WTC11 (cell line): ENCODE data around the gene CCDC28B. TPM values are rescaled to one million over a fixed set of nuclear protein-coding genes. Genes with fewer than 3 reads are reported as not detected.

Source experiments
- CREB1 ChIP-seq: sonication (generic); formaldehyde crosslinking; IDR thresholded peaks from 2 replicates; pipeline ENCODE4 v1.8.0; 2023; ENCODE audit warnings: mild to moderate bottlenecking, missing genetic modification reagents
- FOXJ3 ChIP-seq: sonication (generic); formaldehyde crosslinking; IDR thresholded peaks from 2 replicates; pipeline ENCODE4 v1.9.0; 2021; ENCODE audit warnings: missing genetic modification reagents, mild to moderate bottlenecking, borderline replicate concordance
- FOXK1 ChIP-seq: sonication (generic); formaldehyde crosslinking; IDR thresholded peaks from 2 replicates; pipeline ENCODE4 v1.8.0; 2022; ENCODE audit warnings: mild to moderate bottlenecking, moderate library complexity, missing genetic modification reagents
- GRHL2 ChIP-seq: fragments of 250-450 bp; sonication (Bioruptor Pico); IDR thresholded peaks from 2 replicates; pipeline ENCODE4 v1.8.0; 2022; ENCODE audit warnings: mild to moderate bottlenecking, moderate library complexity; ENCODE audit not compliant: insufficient replicate concordance, severe bottlenecking
- GTF2I ChIP-seq: fragments of 250-450 bp; sonication (Bioruptor Pico); conservative IDR thresholded peaks from 2 replicates; pipeline ENCODE4 v1.4.0; 2021; ENCODE audit warnings: mild to moderate bottlenecking
- JAZF1 ChIP-seq: fragments of 250-450 bp; sonication (Bioruptor Pico); IDR thresholded peaks from 2 replicates; pipeline ENCODE4 v1.9.0; 2021; ENCODE audit warnings: moderate library complexity, mild to moderate bottlenecking, inconsistent platforms
- JUN ChIP-seq: sonication (generic); formaldehyde crosslinking; IDR thresholded peaks from 2 replicates; pipeline ENCODE4 v1.8.0; 2023; ENCODE audit warnings: mild to moderate bottlenecking, missing genetic modification reagents
- NFATC4 ChIP-seq: fragments of 250-450 bp; sonication (Bioruptor Pico); IDR thresholded peaks from 2 replicates; pipeline ENCODE4 v1.9.0; 2021; ENCODE audit warnings: mild to moderate bottlenecking
- NR3C1 ChIP-seq: sonication (generic); formaldehyde crosslinking; conservative IDR thresholded peaks from 2 replicates; pipeline ENCODE4 v1.8.1; 2023; ENCODE audit warnings: low read depth, mild to moderate bottlenecking, missing genetic modification reagents
- OVOL2 ChIP-seq: fragments of 250-450 bp; sonication (Bioruptor Pico); IDR thresholded peaks from 2 replicates; pipeline ENCODE4 v1.9.0; 2021; ENCODE audit warnings: mild to moderate bottlenecking, borderline replicate concordance
- SMAD3 ChIP-seq: sonication (generic); formaldehyde crosslinking; IDR thresholded peaks from 2 replicates; pipeline ENCODE4 v1.8.0; 2022; ENCODE audit warnings: missing genetic modification reagents, mild to moderate bottlenecking, borderline replicate concordance
- TEAD1 ChIP-seq: sonication (generic); formaldehyde crosslinking; IDR thresholded peaks from 2 replicates; pipeline ENCODE4 v1.8.0; 2022; ENCODE audit warnings: mild to moderate bottlenecking, missing genetic modification reagents
- TEAD4 ChIP-seq: sonication (generic); formaldehyde crosslinking; IDR thresholded peaks from 2 replicates; pipeline ENCODE4 v1.8.0; 2022; ENCODE audit warnings: mild to moderate bottlenecking, missing genetic modification reagents
- ZNF219 ChIP-seq: sonication (generic); formaldehyde crosslinking; IDR thresholded peaks from 2 replicates; pipeline ENCODE4 v1.8.0; 2023; ENCODE audit warnings: missing genetic modification reagents, mild to moderate bottlenecking, borderline replicate concordance
- ZNF317 ChIP-seq: sonication (generic); formaldehyde crosslinking; IDR thresholded peaks from 2 replicates; pipeline ENCODE4 v1.8.1; 2023; ENCODE audit warnings: low read depth, mild to moderate bottlenecking, moderate library complexity, missing genetic modification reagents, borderline replicate concordance
- total RNA-seq: library from RNA; stranded (reverse); gene quantifications from 3 replicates; pipeline ENCODE4 v1.2.3, GENCODE V29; 2021
- TF ChIP-seq, protein P1 (sequence below): sonication (generic); formaldehyde crosslinking; IDR thresholded peaks from 2 replicates; pipeline ENCODE4 v1.8.0; 2023; ENCODE audit warnings: missing genetic modification reagents, mild to moderate bottlenecking, borderline replicate concordance
- TF ChIP-seq, protein P2 (sequence below): sonication (generic); formaldehyde crosslinking; IDR thresholded peaks from 2 replicates; pipeline ENCODE4 v1.8.1; 2023; ENCODE audit warnings: mild to moderate bottlenecking, missing genetic modification reagents
- TF ChIP-seq, protein P3 (sequence below): sonication (generic); formaldehyde crosslinking; IDR thresholded peaks from 2 replicates; pipeline ENCODE4 v1.8.1; 2022; ENCODE audit warnings: missing genetic modification reagents, borderline replicate concordance
- TF ChIP-seq, protein P4 (sequence below): sonication (generic); formaldehyde crosslinking; IDR thresholded peaks from 2 replicates; pipeline ENCODE4 v1.8.1; 2023; ENCODE audit warnings: mild to moderate bottlenecking, missing genetic modification reagents, moderate library complexity
- TF ChIP-seq, protein P5 (sequence below): sonication (generic); formaldehyde crosslinking; IDR thresholded peaks from 2 replicates; pipeline ENCODE4 v1.8.0; 2022; ENCODE audit warnings: mild to moderate bottlenecking, missing genetic modification reagents
- TF ChIP-seq, protein P6 (sequence below): fragments of 250-450 bp; sonication (Bioruptor Pico); IDR thresholded peaks from 2 replicates; pipeline ENCODE4 v1.9.0; 2021; ENCODE audit warnings: moderate library complexity, mild to moderate bottlenecking, inconsistent platforms, borderline replicate concordance
- TF ChIP-seq, protein P7 (sequence below): sonication (generic); formaldehyde crosslinking; IDR thresholded peaks from 2 replicates; pipeline ENCODE4 v1.8.1; 2023; ENCODE audit warnings: mild to moderate bottlenecking, missing genetic modification reagents, moderate library complexity
- TF ChIP-seq, protein P8 (sequence below): sonication (generic); formaldehyde crosslinking; IDR thresholded peaks from 2 replicates; pipeline ENCODE4 v1.8.1; 2023; ENCODE audit warnings: mild to moderate bottlenecking, missing genetic modification reagents, borderline replicate concordance

Gene CCDC28B
- total RNA-seq, 1 experiment from 2014 or later: 34.4 TPM

DNA sequence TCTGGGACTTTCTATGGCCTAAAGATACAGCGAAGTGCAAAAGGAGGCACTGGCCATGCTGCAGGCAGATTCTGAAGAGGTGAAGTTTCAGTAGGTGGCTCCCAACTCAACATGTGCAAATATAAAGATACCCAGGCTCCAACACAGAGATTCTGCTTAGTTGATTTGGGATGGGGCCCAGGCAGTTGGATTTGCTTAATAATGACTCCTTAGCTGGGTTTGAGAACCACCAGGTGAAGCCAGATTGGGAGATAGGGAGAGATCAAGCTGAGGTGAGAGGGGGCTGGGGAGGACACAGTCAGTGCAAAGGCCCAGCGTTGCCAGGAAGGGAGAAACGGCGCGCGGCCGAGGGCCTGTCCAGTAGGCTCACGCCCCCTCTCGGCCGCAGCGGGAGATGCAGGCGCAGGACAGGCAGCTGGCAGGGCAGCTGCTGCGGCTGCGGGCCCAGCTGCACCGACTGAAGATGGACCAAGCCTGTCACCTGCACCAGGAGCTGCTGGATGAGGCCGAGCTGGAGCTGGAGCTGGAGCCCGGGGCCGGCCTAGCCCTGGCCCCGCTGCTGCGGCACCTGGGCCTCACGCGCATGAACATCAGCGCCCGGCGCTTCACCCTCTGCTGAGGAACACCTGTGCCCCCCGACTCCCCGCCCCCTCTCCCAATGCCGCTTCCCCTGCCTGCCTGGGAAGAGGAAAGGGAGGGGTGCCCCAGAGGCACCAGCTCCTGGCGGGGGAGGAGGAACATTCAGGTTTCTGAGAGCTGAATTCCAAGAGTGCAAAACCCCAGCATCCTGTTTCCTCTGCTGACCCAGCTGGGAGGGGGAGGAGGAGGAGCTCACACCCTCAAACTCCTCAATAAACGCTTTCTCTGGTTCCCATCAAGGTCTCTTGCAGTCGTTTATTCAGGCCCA lies 47.8 kb downstream of the CCDC28B start (continued):
- TF ChIP-seq SMAD3 (CRISPR knock-in tag): peak; percentile 60; the same call in 1 of the 2 replicates
- TF ChIP-seq, protein P1, sequence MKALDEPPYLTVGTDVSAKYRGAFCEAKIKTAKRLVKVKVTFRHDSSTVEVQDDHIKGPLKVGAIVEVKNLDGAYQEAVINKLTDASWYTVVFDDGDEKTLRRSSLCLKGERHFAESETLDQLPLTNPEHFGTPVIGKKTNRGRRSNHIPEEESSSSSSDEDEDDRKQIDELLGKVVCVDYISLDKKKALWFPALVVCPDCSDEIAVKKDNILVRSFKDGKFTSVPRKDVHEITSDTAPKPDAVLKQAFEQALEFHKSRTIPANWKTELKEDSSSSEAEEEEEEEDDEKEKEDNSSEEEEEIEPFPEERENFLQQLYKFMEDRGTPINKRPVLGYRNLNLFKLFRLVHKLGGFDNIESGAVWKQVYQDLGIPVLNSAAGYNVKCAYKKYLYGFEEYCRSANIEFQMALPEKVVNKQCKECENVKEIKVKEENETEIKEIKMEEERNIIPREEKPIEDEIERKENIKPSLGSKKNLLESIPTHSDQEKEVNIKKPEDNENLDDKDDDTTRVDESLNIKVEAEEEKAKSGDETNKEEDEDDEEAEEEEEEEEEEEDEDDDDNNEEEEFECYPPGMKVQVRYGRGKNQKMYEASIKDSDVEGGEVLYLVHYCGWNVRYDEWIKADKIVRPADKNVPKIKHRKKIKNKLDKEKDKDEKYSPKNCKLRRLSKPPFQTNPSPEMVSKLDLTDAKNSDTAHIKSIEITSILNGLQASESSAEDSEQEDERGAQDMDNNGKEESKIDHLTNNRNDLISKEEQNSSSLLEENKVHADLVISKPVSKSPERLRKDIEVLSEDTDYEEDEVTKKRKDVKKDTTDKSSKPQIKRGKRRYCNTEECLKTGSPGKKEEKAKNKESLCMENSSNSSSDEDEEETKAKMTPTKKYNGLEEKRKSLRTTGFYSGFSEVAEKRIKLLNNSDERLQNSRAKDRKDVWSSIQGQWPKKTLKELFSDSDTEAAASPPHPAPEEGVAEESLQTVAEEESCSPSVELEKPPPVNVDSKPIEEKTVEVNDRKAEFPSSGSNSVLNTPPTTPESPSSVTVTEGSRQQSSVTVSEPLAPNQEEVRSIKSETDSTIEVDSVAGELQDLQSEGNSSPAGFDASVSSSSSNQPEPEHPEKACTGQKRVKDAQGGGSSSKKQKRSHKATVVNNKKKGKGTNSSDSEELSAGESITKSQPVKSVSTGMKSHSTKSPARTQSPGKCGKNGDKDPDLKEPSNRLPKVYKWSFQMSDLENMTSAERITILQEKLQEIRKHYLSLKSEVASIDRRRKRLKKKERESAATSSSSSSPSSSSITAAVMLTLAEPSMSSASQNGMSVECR (CRISPR knock-in tag): 0 out of 2 replicates have a peak, but pooled peaks have one; percentile 50
- TF ChIP-seq GRHL2: no peak
- no peak for TF ChIP-seq OVOL2 (CRISPR knock-in tag)
- TF ChIP-seq TEAD1 (CRISPR knock-in tag): no peak; the same call in 1 of the 2 replicates
- TF ChIP-seq JUN (CRISPR knock-in tag): no peak
- TF ChIP-seq, protein P2, sequence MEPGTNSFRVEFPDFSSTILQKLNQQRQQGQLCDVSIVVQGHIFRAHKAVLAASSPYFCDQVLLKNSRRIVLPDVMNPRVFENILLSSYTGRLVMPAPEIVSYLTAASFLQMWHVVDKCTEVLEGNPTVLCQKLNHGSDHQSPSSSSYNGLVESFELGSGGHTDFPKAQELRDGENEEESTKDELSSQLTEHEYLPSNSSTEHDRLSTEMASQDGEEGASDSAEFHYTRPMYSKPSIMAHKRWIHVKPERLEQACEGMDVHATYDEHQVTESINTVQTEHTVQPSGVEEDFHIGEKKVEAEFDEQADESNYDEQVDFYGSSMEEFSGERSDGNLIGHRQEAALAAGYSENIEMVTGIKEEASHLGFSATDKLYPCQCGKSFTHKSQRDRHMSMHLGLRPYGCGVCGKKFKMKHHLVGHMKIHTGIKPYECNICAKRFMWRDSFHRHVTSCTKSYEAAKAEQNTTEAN: no peak
- TF ChIP-seq JAZF1 (CRISPR knock-in tag): no peak
- no peak for TF ChIP-seq FOXJ3 (CRISPR knock-in tag)
- no peak for TF ChIP-seq CREB1 (CRISPR knock-in tag)
- TF ChIP-seq FOXK1 (CRISPR knock-in tag): no peak
- no peak for TF ChIP-seq ZNF317 (CRISPR knock-in tag)
- TF ChIP-seq ZNF219 (CRISPR knock-in tag): no peak
- TF ChIP-seq GTF2I (CRISPR knock-in tag): peak; percentile 96
- TF ChIP-seq, protein P3, sequence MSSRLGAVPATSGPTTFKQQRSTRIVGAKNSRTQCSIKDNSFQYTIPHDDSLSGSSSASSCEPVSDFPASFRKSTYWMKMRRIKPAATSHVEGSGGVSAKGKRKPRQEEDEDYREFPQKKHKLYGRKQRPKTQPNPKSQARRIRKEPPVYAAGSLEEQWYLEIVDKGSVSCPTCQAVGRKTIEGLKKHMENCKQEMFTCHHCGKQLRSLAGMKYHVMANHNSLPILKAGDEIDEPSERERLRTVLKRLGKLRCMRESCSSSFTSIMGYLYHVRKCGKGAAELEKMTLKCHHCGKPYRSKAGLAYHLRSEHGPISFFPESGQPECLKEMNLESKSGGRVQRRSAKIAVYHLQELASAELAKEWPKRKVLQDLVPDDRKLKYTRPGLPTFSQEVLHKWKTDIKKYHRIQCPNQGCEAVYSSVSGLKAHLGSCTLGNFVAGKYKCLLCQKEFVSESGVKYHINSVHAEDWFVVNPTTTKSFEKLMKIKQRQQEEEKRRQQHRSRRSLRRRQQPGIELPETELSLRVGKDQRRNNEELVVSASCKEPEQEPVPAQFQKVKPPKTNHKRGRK: no peak
- TF ChIP-seq NFATC4 (CRISPR knock-in tag): no peak
- TF ChIP-seq, protein P4, sequence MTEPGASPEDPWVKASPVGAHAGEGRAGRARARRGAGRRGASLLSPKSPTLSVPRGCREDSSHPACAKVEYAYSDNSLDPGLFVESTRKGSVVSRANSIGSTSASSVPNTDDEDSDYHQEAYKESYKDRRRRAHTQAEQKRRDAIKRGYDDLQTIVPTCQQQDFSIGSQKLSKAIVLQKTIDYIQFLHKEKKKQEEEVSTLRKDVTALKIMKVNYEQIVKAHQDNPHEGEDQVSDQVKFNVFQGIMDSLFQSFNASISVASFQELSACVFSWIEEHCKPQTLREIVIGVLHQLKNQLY (CRISPR knock-in tag): no peak
- TF ChIP-seq, protein P5, sequence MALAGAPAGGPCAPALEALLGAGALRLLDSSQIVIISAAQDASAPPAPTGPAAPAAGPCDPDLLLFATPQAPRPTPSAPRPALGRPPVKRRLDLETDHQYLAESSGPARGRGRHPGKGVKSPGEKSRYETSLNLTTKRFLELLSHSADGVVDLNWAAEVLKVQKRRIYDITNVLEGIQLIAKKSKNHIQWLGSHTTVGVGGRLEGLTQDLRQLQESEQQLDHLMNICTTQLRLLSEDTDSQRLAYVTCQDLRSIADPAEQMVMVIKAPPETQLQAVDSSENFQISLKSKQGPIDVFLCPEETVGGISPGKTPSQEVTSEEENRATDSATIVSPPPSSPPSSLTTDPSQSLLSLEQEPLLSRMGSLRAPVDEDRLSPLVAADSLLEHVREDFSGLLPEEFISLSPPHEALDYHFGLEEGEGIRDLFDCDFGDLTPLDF (CRISPR knock-in tag): no peak
- TF ChIP-seq TEAD4 (CRISPR knock-in tag): no peak
- TF ChIP-seq, protein P6, sequence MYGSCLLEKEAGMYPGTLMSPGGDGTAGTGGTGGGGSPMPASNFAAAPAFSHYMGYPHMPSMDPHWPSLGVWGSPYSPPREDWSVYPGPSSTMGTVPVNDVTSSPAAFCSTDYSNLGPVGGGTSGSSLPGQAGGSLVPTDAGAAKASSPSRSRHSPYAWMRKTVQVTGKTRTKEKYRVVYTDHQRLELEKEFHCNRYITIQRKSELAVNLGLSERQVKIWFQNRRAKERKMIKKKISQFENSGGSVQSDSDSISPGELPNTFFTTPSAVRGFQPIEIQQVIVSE (CRISPR knock-in tag): no peak
- no peak for TF ChIP-seq NR3C1 (CRISPR knock-in tag)
- TF ChIP-seq, protein P7, sequence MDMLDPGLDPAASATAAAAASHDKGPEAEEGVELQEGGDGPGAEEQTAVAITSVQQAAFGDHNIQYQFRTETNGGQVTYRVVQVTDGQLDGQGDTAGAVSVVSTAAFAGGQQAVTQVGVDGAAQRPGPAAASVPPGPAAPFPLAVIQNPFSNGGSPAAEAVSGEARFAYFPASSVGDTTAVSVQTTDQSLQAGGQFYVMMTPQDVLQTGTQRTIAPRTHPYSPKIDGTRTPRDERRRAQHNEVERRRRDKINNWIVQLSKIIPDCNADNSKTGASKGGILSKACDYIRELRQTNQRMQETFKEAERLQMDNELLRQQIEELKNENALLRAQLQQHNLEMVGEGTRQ (CRISPR knock-in tag): no peak
- TF ChIP-seq, protein P8, sequence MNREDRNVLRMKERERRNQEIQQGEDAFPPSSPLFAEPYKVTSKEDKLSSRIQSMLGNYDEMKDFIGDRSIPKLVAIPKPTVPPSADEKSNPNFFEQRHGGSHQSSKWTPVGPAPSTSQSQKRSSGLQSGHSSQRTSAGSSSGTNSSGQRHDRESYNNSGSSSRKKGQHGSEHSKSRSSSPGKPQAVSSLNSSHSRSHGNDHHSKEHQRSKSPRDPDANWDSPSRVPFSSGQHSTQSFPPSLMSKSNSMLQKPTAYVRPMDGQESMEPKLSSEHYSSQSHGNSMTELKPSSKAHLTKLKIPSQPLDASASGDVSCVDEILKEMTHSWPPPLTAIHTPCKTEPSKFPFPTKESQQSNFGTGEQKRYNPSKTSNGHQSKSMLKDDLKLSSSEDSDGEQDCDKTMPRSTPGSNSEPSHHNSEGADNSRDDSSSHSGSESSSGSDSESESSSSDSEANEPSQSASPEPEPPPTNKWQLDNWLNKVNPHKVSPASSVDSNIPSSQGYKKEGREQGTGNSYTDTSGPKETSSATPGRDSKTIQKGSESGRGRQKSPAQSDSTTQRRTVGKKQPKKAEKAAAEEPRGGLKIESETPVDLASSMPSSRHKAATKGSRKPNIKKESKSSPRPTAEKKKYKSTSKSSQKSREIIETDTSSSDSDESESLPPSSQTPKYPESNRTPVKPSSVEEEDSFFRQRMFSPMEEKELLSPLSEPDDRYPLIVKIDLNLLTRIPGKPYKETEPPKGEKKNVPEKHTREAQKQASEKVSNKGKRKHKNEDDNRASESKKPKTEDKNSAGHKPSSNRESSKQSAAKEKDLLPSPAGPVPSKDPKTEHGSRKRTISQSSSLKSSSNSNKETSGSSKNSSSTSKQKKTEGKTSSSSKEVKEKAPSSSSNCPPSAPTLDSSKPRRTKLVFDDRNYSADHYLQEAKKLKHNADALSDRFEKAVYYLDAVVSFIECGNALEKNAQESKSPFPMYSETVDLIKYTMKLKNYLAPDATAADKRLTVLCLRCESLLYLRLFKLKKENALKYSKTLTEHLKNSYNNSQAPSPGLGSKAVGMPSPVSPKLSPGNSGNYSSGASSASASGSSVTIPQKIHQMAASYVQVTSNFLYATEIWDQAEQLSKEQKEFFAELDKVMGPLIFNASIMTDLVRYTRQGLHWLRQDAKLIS: no peak
